SK-N-SH (cell line): ENCODE results near the gene RAB8B. TPM values are rescaled to one million over a fixed set of nuclear protein-coding genes. Genes with fewer than 3 reads are reported as not detected.
A peak's percentile ranks its signal among the peaks of the same experiment; 100 is the strongest.

Source experiments
- CTCF ChIA-PET: fragments of 300-600, 350-600 bp; formaldehyde crosslinking; extraction: SDS; loops from one replicate; lab custom pipeline; 2021; lab: Yijun Ruan, JAX
- POLR2A ChIA-PET: fragments of 350-600 bp; sonication (Branson Sonifier 250); formaldehyde crosslinking; extraction: SDS; loops from one replicate; lab custom pipeline; 2020; ENCODE audit warnings: antibody characterized with exemption, inconsistent platforms; lab: Yijun Ruan, JAX
- DNase-seq: peaks from one replicate; pipeline ENCODE4 v3.0.0; 2012
- H2AFZ ChIP-seq: fragments of 200-600 bp; sonication (generic); 2 replicates; pipeline ENCODE4 v1.8.1; 2016; ENCODE audit warnings: antibody characterized with exemption, mild to moderate bottlenecking, low read depth
- H3F3A ChIP-seq: fragments of 200-600 bp; sonication (generic); replicated peaks from 2 replicates; pipeline ENCODE3; 2016; ENCODE audit warnings: antibody characterized with exemption, mild to moderate bottlenecking; ENCODE audit not compliant: insufficient read depth
- H3K27ac ChIP-seq, 2 experiments: fragments of 200-500 bp in 1 of 2; fragments of 200-600 bp in 1 of 2; sonication (Bioruptor generic) in 1 of 2; sonication (generic), shearing (Covaris generic) in 1 of 2; 2 replicates each; pipeline versions ENCODE4 v1.5.1 to v1.6.1; 2014 to 2016; ENCODE audit warnings: low read depth in 2 of 2, inconsistent platforms in 1 of 2, low read length in 1 of 2, mild to moderate bottlenecking in 1 of 2, mixed read lengths in 1 of 2
- H3K27me3 ChIP-seq: fragments of 200-600 bp; sonication (generic), shearing (Covaris generic); 2 replicates; pipeline ENCODE4 v1.6.1; 2016; ENCODE audit warnings: mixed run types; ENCODE audit not compliant: insufficient read depth
- H3K36me3 ChIP-seq, 2 experiments: fragments of 200-500 bp in 1 of 2; fragments of 200-600 bp in 1 of 2; sonication (Bioruptor generic) in 1 of 2; sonication (generic) in 1 of 2; replicated peaks in 1 of 2; 2 replicates each; pipeline versions ENCODE3 to v1.5.1; 2014 to 2016; ENCODE audit warnings: low read length in 1 of 2, mild to moderate bottlenecking in 1 of 2; ENCODE audit not compliant: insufficient read depth in 2 of 2, control insufficient read depth in 1 of 2
- H3K4me1 ChIP-seq, 2 experiments: fragments of 200-500 bp in 1 of 2; fragments of 200-600 bp in 1 of 2; sonication (Bioruptor generic) in 1 of 2; sonication (generic), shearing (Covaris generic) in 1 of 2; 2 replicates each; pipeline versions ENCODE4 v1.5.1 to v1.6.1; 2014 to 2016; ENCODE audit warnings: low read depth in 1 of 2, low read length in 1 of 2, mixed run types in 1 of 2; ENCODE audit not compliant: insufficient read depth in 2 of 2, control insufficient read depth in 1 of 2
- H3K4me2 ChIP-seq: fragments of 200-600 bp; sonication (generic), shearing (Covaris generic); 2 replicates; pipeline ENCODE4 v1.6.1; 2017; ENCODE audit warnings: mixed run types
- H3K4me3 ChIP-seq, 2 experiments: fragments of 200-500 bp in 1 of 2; fragments of 200-600 bp in 1 of 2; sonication (Bioruptor generic) in 1 of 2; sonication (generic), shearing (Covaris generic) in 1 of 2; 2 replicates each; pipeline versions ENCODE4 v1.5.1 to v1.8.1; 2014 to 2016; ENCODE audit warnings: low read depth in 2 of 2, inconsistent platforms in 1 of 2, low read length in 1 of 2, mild to moderate bottlenecking in 1 of 2, mixed read lengths in 1 of 2, moderate library complexity in 1 of 2
- H3K79me2 ChIP-seq: fragments of 200-600 bp; sonication (generic); 2 replicates; pipeline ENCODE4 v1.8.1; 2017; ENCODE audit warnings: mild to moderate bottlenecking; ENCODE audit not compliant: insufficient read depth
- H3K9ac ChIP-seq: fragments of 200-600 bp; sonication (generic); 2 replicates; pipeline ENCODE4 v1.6.1; 2017; ENCODE audit warnings: mixed run types
- H3K9me2 ChIP-seq: fragments of 200-600 bp; sonication (generic); 2 replicates; pipeline ENCODE4 v1.6.1; 2017; ENCODE audit warnings: mixed run types
- H3K9me3 ChIP-seq: fragments of 200-600 bp; sonication (generic); 2 replicates; pipeline ENCODE4 v1.6.1; 2017; ENCODE audit warnings: mixed run types, mild to moderate bottlenecking, moderate library complexity
- H4K20me1 ChIP-seq: fragments of 200-600 bp; sonication (generic); 2 replicates; pipeline ENCODE4 v1.6.1; 2017; ENCODE audit warnings: mild to moderate bottlenecking, mixed run types; ENCODE audit not compliant: insufficient read depth
- ELF1 ChIP-seq: IDR thresholded peaks from 2 replicates; pipeline ENCODE4 v1.4.0; 2012
- EP300 ChIP-seq, 2 experiments: IDR thresholded peaks; 2 replicates each; pipeline versions ENCODE4 v1.4.0 to v1.6.1; 2012; ENCODE audit warnings: borderline replicate concordance in 1 of 2, low read depth in 1 of 2, low read length in 1 of 2
- EZH2phosphoT487 ChIP-seq: fragments of 200-600 bp; sonication (generic); IDR thresholded peaks from 2 replicates; pipeline ENCODE4 v1.6.1; 2017; ENCODE audit warnings: low read depth, mixed run types, mild to moderate bottlenecking, antibody characterized with exemption, moderate library complexity, borderline replicate concordance
- FOSL2 ChIP-seq: IDR thresholded peaks from 2 replicates; pipeline ENCODE4 v1.4.0; 2012; ENCODE audit warnings: low read depth, mild to moderate bottlenecking, moderate library complexity, borderline replicate concordance
- GATA2 ChIP-seq: sonication (generic); formaldehyde crosslinking; IDR thresholded peaks from 2 replicates; pipeline ENCODE4 v1.5.0; 2020; ENCODE audit warnings: mild to moderate bottlenecking, missing genetic modification reagents
- MEF2A ChIP-seq: IDR thresholded peaks from 2 replicates; pipeline ENCODE4 v1.4.0; 2012; ENCODE audit warnings: low read depth, borderline replicate concordance
- NFIC ChIP-seq: IDR thresholded peaks from 2 replicates; pipeline ENCODE4 v1.4.0; 2012; ENCODE audit warnings: borderline replicate concordance
- TCF12 ChIP-seq: IDR thresholded peaks from 2 replicates; pipeline ENCODE4 v1.4.0; 2012
- WGBS: methylation state at CpG from one replicate; pipeline ENCODE4 v1.1.6; 2017; ENCODE audit warnings: low lambda C conversion rate; 5-methylcytosine and 5-hydroxymethylcytosine counted together
- polyA plus RNA-seq, 3 experiments: library from polyadenylated mRNA; depleted of rRNA; stranded (reverse); fragments of >200 nt; gene quantifications; 2 replicates each; pipeline ENCODE4 v1.2.3, GENCODE V29; 2012
- TF ChIP-seq, protein P1 (sequence below): IDR thresholded peaks from 2 replicates; pipeline ENCODE4 v1.6.1; 2012; ENCODE audit warnings: mild to moderate bottlenecking, low read depth, low read length, moderate library complexity
- TF ChIP-seq, protein P2 (sequence below): IDR thresholded peaks from 2 replicates; pipeline ENCODE4 v1.4.0; 2012; ENCODE audit warnings: low read depth, borderline replicate concordance
- TF ChIP-seq, protein P3 (sequence below): fragments of 150-350 bp; IDR thresholded peaks from 2 replicates; pipeline ENCODE4 v1.6.1; 2016; ENCODE audit warnings: mild to moderate bottlenecking, low read depth, low read length

RAB8B gene
- polyA plus RNA-seq, 1 of the 3 experiments (the other 2 are of a cell fraction) = 5.4 TPM

DNA sequence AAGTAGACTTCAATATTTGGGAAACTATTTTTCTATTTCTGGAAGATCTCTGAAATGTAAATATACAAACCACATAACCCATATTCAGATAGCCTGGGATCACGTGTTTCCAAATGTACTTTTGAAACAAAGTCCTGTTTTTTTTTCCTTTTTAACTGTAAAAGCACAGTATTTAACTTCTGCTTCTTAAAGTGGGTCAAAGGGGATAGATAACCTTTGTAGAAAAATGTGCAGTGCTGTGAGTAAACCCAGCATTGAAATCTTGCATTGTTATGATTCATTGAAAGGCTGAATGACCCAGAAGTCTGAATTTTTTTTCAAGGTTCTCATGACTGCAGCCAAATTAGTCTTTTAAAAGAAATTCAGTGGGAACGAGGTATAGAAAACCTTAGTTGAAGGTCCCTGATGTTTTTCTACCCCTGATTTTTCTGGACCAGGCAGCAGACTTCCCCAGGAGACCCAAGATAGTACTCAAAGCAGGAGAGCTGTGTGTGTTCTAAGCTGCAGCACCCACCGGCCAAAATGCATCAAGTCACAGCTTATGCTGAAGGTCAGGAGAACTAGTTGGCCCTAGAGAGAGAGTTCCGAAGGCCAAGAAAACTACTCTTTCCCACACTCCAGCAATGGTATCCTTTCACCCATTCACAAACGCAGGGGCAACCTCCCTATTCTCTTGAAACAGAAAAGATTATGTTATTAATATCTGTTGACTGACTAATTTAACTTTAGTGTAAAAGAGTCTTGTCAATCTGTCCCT, 44.4 kb downstream of the RAB8B start:
- no peaks in the 10 kb centered on the region for H3K9me3 ChIP-seq
- TF ChIP-seq EP300 (IDR thresholded peaks at IDR 0.05; ENCODE audit: borderline replicate concordance in 1 of 2, low read depth in 1 of 2, low read length in 1 of 2) (0 out of 4 replicates have a peak, but pooled peaks of 1 of the 2 experiments have one; percentile 23), EZH2phosphoT487 (no peak), GATA2 (CRISPR knock-in tag) (no peak), NFIC (no peak; the same call in 1 of the 2 replicates), MEF2A (no peak), FOSL2 (peak; percentile 34; the same call in 1 of the 2 replicates), TCF12 (0 out of 2 replicates have a peak, but pooled peaks have one; percentile 37), ELF1 (no peak)
- TF ChIP-seq, protein P1, sequence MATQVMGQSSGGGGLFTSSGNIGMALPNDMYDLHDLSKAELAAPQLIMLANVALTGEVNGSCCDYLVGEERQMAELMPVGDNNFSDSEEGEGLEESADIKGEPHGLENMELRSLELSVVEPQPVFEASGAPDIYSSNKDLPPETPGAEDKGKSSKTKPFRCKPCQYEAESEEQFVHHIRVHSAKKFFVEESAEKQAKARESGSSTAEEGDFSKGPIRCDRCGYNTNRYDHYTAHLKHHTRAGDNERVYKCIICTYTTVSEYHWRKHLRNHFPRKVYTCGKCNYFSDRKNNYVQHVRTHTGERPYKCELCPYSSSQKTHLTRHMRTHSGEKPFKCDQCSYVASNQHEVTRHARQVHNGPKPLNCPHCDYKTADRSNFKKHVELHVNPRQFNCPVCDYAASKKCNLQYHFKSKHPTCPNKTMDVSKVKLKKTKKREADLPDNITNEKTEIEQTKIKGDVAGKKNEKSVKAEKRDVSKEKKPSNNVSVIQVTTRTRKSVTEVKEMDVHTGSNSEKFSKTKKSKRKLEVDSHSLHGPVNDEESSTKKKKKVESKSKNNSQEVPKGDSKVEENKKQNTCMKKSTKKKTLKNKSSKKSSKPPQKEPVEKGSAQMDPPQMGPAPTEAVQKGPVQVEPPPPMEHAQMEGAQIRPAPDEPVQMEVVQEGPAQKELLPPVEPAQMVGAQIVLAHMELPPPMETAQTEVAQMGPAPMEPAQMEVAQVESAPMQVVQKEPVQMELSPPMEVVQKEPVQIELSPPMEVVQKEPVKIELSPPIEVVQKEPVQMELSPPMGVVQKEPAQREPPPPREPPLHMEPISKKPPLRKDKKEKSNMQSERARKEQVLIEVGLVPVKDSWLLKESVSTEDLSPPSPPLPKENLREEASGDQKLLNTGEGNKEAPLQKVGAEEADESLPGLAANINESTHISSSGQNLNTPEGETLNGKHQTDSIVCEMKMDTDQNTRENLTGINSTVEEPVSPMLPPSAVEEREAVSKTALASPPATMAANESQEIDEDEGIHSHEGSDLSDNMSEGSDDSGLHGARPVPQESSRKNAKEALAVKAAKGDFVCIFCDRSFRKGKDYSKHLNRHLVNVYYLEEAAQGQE = no peak
- TF ChIP-seq, protein P2, sequence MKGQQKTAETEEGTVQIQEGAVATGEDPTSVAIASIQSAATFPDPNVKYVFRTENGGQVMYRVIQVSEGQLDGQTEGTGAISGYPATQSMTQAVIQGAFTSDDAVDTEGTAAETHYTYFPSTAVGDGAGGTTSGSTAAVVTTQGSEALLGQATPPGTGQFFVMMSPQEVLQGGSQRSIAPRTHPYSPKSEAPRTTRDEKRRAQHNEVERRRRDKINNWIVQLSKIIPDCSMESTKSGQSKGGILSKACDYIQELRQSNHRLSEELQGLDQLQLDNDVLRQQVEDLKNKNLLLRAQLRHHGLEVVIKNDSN = no peak
- TF ChIP-seq, protein P3, sequence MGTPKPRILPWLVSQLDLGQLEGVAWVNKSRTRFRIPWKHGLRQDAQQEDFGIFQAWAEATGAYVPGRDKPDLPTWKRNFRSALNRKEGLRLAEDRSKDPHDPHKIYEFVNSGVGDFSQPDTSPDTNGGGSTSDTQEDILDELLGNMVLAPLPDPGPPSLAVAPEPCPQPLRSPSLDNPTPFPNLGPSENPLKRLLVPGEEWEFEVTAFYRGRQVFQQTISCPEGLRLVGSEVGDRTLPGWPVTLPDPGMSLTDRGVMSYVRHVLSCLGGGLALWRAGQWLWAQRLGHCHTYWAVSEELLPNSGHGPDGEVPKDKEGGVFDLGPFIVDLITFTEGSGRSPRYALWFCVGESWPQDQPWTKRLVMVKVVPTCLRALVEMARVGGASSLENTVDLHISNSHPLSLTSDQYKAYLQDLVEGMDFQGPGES = no peak
- H3K4me2 ChIP-seq = peak overlapping the region; percentile 52
- H3K4me1 ChIP-seq = peaks cover 0 to 44% of the 10 kb centered on the region in 2 experiments; a peak in 3 of 4 replicates
- H3K27me3 ChIP-seq = no peaks in the 10 kb centered on the region
- H4K20me1 ChIP-seq = no peaks in the 10 kb centered on the region
- no peak overlapping the region; a peak in 1 of 4 replicates for H3K4me3 ChIP-seq
- H3K9ac ChIP-seq = peak overlapping the region; percentile 49; the same call in 1 of the 2 replicates
- H3K27ac ChIP-seq = peak overlapping the region in 1 of 2 experiments; percentile 91; a peak in 2 of 4 replicates
- ChIA-PET POLR2A (interaction anchor here (0.6 kb wide), 1 partner anchor 43 kb away, joined by 3 read pairs; no protein-coding TSS in a partner anchor), CTCF (no interaction called here)
- H3K36me3 ChIP-seq = no peaks in the 10 kb centered on the region
- H3K79me2 ChIP-seq = peaks cover 20% of the 10 kb centered on the region
- no peak for DNase-seq
- 56% methylated on average over 5 of the region's 5 CpGs for WGBS
- peaks cover 37% of the 10 kb centered on the region for H3F3A ChIP-seq
- H2AFZ ChIP-seq = no peak overlapping the region
- H3K9me2 ChIP-seq = no peaks in the 10 kb centered on the region
